ENCODE results near the gene OLFML2A.

The OLFML2A gene

DNA sequence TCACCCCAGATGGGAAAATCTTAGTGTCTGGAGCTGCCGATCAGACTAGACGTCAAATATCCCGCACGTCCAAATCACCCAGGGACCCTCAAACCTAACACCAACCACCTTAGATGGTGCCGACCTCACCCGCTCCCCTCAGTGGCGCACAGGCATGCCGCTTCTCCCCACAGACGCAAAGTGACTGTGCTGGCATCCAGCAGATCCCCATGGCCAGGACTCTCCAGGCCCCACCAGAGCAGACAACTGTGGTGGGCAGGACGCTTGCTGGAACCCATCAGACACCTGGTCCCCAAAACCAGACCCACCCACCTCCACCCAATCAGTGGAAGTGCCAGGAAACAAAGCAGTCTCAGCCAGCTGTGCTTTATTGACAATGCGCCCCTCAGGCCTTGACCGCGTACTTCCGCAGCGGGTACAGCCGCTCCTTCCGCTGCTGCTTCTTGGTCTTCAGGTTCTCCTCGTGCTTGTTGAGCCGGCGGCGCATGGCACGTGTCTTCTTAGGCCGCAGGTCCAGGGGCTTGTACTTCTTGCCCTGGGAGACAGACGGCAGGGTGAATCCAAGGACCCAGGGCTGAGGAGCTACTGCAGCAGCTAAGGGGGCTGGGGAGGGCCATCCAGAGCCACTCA, 80.7 kb downstream of the OLFML2A start:
- no peak for DNase-seq

DNA sequence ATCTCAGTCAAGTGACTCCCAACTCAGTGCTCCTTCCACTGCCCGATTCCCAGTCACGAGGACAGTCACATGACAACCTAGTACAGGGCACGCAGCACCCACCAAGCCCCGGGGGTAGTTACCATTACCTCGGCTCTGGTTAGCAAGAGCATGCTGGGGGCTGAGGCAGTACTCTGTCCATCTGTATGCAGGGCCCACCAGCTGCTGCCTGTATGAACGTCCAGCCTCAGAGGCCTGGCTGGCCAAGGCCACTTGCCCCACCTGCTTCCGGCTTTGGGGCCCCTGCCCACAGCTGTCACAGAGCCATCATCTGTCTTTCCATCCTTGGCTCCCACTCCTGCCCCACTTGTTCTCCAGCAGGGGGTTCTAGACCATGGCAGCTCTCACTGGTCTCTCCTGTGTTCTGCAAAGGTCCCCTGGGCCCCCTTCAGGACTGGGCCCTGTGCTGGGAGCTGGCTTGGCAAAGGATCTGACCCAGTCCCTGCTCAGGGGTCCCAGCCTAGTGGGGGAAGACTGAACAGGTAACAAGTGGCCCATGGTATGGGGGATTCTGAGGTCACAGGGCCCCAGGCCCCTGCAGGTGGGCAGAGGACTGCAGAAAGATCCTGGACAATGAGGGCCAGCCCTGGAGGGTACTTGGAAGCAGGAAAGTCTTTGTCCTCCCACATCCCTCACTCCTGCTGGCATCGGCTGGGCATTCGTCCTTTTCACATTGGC, 81.6 kb downstream of the OLFML2A start:
- DNase-seq: no peak

DNA sequence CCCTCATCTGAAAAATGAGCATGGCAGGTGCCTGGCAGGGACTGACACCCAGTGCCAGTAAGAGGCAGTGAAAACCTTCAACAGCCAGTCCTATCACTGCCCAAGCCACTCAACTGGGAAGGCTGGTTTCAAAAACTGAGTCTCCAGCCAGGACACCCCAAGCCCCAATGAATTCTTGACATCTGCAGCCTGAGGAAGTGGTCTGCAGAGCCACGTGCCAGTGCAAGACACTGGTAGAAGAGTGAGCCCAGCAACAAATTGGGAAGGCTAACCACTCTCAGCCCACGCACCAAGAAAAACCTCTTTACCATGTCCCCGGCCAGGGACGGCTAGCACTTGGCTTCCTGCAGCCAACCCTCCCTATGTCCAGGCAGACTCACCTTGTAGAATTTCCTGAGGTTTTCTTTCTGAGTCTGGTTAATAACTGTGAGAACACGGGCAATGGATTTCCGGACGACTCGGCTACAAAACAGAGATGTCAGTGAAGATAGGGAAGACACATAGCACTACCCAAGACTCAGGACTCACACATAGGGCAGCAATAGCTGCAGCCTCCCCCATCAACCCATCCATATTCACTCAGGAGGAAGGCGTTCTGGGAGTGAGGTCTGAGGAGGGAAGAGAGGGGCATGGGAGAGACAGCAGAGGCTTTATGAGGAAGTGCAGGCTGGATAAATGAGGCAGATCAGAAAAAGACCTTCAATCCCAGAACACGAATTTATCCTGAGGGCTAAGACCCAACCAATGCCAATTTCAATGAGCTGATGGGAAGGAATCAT, 83.1 kb downstream of the OLFML2A start:
- no peak for DNase-seq

DNA sequence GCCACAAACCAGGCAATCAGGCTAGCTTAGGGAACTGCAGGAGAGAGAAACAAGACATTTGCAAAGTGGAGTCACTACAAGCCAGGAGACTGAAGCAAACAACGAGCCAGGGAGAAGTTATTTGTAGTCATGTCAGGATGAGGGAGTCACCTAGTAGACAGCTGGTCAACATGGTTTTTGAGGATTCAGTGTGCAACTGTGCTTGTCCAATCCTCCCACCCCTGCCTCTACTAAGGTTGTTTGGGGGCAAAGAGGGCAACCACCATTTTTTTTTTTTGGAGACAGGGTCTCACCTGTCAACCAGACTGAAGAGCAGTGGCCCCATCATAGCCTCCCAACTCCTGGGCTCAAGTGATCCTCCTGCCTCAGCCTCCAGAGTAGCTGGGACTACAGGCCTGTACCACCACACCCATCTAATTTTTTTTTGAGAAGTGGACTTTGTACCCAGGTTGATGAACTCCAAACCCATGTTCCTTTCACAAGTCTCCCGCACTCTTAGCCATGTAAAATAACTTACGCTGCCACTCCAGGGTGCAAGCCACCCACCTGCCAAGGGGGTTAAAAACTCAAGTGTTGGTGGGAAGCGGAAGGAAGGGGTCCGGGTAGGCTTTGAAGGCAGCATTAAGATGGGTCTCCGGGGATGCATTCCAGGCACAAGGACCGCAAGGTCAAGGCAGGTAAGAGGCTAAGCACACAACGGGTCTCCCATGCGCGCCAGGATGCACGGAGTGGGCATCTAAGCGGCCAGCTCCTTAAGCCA, 83.8 kb downstream of the OLFML2A start:
- DNase-seq: no peak

DNA sequence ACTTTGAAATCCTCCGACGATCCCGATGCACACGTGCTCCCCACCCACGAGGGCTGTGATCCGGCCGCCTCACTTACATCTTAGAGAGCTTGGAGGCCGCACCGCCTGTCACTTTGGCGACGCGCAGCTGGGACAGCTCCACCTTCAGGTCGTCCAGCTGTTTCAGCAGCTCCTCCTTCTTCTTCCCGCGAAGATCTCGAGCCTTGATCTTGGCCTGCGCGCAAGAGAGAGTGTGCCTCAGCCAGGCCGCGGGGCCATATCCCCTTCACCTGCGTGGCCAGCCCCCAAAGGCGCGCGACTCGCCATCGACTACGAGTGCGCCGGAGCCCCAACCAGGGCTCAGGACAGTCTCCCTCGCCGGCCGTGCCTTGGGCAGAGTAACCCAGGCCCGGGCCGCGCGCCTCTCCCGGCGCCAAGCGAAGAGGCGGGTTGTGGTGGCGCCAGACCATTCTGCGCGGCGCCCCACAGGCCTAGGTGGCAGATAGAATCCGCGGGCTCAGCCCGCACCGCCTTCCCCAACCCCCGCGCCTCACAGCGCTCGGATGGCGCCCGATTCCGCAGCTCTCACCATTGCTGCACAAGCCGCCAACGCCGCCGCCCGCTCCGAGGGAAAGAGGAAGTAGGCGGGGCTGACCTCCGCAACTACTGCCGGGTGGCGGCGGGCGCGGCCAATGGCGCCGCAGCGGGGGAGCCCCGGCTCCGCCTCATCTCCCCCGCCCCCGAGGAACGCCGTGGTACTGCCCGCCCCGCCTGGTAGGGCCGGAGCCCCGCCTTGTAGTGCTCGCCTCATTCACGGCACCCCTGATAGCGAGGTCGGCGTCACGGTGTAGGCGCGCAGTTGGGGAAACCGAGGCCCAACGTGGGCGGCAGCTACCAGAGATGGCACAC, 84.7 kb downstream of the OLFML2A start, which contains the start of the genes ARPC5L and RPL35:
TSS of gene ARPC5L (plus strand) at position 789 of the 888 bp plus-strand sequence. CDS start 7,161 bp downstream, outside the sequence.
TSS of gene RPL35 (minus strand) at position 616 of the 888 bp plus-strand sequence. CDS start at position 571, 45 bp downstream.
- peak; percentile 96 for DNase-seq

DNA sequence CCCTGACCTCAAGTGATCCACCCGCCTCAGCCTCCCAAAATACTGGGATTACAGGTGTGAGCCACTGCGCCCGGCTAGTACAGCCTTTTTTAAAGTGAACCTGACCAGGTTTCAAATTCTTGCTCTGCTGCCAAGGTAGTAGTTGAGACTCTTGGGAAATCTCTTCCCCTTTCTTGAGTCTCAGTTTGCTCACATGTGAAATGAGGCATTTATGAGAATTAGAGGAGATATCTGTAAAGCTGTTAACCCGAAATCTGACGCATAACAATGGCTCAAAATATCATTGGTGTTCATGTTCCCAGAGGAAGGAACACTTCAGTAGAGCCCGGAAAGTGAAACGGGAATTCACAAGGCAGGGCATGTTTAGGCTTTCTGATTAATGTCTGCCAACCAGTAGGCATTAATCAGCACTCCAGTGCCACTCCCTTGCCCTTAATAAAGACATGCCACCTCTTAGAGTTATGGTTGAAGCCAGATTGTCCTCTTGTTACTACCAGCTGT, 86.5 kb downstream of the OLFML2A start:
- no peak for DNase-seq
